ENCODE data around the gene SIX3.

SIX3 gene

GRCh38 chr2:44941551-44942234 is at the start of gene SIX3:
TSS of gene SIX3 (plus strand) at chr2:44941702. CDS start at chr2:44942105, 403 bp downstream.
- DNase-seq (ENCODE audit: low read depth): peak; percentile 5

DNA sequence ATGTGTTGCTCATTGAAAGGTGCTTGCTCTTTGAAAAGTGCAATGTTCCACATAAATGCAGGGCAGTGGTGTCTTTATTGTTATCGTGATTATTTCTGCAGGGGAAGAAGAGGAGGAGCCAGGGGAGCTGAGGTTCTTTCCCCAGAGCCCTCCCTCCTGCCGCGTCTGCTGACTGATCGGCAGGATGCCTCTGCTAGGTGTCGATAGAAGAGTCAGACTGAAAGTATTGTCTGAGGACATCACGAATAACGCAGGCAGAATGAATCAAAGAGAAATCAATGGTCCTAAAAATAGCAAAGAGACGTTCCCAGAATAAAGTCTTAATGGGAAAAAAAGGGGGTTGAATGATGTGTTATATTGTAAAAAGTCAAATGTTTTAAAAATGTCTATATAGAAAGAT is 47.4 kb upstream of the SIX3 start:
- no peak for DNase-seq (ENCODE audit: low read depth)

- DNase-seq (ENCODE audit: low read depth): no peak
Measured at GRCh38 chr2:44895061-44895460, 46.4 kb upstream of the SIX3 start.

DNA sequence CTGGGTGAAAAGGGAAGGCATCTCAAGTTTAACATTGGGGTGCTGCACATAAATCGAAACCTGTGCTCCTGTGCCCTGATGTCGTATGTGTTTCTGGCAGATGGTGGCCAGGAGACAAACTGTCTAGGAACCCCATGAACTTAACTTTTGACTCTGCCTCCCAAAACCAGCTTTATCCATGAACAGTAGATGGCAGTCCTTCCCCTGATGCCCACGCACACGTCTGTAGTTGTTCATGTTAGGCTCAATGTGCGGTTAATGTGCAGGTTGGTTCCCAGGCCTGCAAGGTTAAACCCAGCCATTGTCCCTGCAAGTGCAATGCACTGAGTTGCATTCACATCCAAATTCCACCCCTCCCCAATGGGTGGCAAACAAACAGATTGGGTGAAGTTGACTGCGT is 44.1 kb upstream of the SIX3 start:
- DNase-seq (ENCODE audit: low read depth): no peak

DNA sequence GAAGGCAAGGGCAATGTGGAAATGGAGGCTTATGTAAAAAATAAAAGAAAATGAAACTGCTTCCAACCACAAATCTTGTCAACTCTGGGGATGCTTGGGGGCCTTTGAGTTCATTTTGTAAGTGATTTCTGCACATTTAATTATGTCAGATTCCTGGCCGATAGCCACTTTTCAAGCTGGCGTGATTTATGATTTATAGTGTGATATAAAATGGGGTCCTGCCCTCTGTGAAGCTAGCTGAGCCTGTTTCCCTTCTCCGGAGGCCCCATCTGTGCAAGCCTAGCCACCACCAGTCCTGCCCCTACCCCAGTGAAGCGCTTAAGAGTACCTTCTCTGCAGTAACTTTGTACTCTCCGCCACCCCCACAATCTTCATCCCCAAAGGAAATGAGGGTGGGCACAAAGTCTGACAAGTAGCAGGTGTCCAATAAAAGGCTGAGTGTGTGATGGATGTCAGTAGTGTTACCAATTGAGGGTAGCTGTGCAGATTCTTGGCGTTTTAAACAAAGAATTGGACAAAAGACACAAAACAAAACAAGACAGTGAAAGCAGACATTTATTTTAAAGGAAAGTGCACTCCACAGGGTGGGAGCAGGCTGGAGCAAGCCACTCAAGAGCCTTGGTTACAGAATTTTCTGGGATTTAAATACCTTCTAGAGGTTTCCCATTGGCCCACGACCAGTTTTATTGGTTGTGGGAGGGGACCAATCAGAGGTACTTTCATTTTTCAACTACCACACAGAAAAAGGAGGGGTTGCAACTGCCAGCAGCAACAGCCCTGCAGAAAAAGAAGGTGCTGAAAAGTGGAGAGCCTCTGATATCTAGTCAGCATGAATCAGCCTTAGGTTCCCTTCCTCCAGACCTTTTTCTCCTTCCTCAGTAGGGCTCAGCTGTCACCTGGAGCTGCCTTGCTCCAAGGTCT is 39.0 kb upstream of the SIX3 start:
- DNase-seq (ENCODE audit: low read depth): no peak

DNA sequence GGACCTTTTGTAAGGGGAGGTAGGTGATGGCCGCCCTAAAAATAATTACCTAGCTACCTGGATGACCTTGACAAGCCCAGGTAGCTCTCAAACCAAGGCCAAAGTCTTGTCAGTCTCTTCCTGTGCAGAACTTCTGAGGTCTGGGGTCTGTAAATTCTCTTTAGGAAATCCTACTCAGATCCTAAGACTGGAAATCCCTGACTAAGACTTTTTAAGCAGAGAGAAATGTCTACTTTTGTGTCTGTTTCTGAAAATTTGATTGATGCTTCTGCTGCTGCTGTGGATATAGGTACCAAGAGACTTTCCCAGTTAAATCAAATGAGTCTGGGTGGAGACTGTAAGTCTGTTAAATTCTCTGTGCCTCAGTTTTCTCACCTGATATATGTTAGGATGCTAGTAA is 36.9 kb upstream of the SIX3 start:
- DNase-seq (ENCODE audit: low read depth): no peak

DNA sequence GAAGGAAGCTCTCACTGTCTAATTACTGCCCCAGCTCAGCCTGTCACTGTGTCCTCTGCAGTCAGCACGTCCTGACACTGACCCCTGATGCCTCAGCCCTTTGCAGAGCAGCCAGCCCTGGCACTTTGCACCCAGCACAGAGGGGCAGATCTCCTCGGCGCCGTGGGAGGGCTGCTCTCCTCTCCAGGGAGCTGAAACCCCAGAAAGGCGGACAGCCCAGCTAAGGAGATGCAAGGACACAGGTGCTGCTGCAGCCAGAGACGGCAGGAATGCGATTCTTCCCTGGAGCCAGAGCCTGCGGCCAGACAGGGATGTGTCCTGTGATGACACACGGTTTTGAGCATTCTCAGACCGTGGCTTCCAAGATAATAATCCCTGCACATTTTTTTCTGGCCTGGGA is 34.5 kb upstream of the SIX3 start:
- DNase-seq (ENCODE audit: low read depth): no peak

DNA sequence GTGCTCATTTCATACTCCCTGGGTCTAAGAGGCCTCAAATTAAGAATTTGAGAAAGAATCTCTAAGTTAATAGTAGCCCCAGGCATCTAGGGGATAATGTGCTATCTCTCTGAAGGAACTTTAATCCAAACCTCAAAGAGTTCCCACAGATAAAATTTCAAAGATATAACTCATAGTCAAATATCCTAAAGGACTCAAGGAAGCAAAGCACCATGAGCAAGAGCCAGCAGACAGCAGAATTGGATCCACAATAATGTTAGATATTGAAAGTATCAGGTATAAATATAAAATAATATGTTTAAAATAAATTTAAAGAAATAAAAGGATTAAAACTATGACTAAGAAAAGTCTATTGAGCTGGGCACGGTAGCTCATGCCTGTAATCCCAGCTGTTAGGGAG is 31.7 kb upstream of the SIX3 start:
- DNase-seq (ENCODE audit: low read depth): no peak

GRCh38 chr2:44912660-44913059 is 28.8 kb upstream of the SIX3 start:
- DNase-seq (ENCODE audit: low read depth): no peak

- DNase-seq (ENCODE audit: low read depth): no peak
Measured at GRCh38 chr2:44916291-44916690, 25.2 kb upstream of the SIX3 start.

GRCh38 chr2:44918095-44918775 is 23.3 kb upstream of the SIX3 start:
- DNase-seq (ENCODE audit: low read depth): no peak

DNA sequence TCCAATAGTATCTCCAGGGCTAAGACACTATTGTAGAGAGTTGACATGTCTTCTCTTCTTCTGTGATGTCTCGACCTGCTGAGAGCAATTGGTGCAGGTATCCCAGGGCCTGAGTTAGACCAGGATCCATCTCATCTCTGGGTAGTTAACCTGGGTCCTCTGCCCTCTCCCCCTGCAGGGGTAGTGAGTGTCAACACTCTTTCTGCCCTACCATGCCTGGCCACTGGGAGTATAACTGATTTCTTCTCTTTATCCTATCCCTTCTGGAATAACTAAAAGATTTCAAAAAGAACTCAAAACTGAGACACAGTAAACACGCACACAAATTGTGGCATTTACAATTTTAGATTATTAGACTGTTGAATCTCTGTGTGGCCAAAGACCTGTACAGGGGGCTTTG is 20.8 kb upstream of the SIX3 start:
- no peak for DNase-seq (ENCODE audit: low read depth)

DNA sequence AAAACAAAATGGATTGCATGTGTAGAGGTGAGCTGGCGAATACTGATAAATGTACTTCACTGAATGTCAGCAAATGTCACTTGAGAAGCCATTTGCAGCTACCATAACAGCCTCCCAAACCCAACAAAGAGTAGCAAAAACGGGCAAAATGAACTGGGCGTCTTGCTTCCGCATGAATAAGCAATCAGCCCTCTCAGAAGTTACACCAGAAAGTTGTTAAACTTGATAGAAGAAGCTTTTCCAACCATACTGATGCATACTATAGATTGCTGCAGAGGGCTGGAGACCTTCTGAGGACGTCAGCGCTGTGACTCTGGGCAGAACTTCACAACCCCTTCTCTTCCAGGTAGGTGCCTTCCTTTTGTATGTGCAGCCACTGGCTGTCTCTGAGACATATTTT is 18.7 kb upstream of the SIX3 start:
- no peak for DNase-seq (ENCODE audit: low read depth)

DNA sequence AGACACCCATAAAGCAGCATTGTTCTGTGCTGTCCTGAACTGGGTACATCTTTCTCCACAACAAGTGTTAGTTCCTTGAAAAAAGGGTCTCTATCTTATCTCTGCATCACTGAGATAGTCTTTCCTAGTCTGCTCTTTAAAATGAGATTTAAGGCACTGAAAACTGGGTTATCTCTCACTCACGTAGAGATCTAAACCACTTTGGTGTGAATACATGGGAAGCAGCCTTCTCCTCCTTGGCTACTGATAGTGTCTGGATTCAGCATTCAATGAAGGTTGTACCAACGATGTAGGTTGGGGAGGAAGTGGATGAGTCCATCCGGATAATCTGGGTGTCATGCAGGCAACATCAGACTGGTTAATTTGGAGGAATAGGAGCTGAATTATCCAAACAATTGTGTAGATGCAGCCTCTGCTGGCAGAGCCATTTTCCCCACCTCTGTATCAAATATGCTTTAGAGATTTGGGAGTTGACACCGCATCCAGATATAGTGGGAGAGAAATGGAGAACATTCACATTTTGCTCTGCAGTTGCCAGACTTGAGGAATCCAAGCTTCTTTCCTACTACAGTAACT is 15.9 kb upstream of the SIX3 start:
- no peak for DNase-seq (ENCODE audit: low read depth)

DNA sequence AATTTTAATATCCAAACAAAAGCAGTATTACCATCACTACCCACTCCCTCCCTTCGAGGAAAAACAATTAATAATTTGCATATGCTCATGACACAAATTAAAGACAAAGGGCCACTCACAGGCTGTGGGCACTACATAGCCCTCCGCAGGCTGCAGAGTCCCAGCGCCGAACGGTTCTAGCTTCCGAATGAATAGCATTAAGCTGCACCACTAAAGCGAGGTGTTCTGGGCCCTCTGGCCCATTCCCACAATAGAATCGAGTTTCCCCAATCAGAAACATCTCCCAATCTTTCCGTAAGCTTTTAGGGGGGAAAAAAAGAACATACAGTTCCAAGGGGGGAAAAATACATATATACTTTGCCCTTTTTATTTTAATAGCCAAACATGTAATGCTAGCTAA is 14.5 kb upstream of the SIX3 start:
- DNase-seq (ENCODE audit: low read depth): no peak

- DNase-seq (ENCODE audit: low read depth): no peak
Measured at GRCh38 chr2:44927985-44928482, 13.5 kb upstream of the SIX3 start.

- no peak for DNase-seq (ENCODE audit: low read depth)
Measured at GRCh38 chr2:44928483-44929158, 12.9 kb upstream of the SIX3 start.

DNA sequence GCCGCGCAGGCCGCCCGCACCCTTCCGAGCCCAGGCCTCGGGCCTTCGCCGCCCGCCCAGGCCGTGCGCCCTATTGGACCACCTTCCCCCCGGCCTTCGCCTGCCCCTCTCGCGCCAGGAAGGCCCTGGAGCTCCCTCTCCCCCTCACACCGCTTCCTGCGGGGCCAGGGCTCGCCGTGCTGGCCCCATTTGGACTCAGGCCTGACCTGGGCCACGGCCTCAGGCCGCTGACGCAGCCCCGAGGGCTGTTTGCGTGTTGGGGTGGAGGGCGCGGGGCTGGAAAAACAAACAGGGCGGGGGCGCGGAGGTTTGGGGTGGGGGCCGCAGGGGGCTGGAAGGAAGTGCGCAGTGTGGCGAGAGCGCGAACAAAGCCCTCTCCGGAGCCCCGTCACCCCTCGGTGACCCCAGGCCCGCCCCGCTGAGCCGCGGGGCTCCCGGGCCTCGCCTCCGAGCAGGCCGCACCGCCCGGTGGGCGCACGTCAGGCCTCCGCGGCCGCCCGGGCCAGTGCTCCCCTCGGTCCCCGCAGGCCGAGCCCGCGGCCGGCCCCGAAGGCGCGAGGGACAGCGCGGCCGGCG is 12.3 kb upstream of the SIX3 start:
- DNase-seq (ENCODE audit: low read depth): no peak

DNA sequence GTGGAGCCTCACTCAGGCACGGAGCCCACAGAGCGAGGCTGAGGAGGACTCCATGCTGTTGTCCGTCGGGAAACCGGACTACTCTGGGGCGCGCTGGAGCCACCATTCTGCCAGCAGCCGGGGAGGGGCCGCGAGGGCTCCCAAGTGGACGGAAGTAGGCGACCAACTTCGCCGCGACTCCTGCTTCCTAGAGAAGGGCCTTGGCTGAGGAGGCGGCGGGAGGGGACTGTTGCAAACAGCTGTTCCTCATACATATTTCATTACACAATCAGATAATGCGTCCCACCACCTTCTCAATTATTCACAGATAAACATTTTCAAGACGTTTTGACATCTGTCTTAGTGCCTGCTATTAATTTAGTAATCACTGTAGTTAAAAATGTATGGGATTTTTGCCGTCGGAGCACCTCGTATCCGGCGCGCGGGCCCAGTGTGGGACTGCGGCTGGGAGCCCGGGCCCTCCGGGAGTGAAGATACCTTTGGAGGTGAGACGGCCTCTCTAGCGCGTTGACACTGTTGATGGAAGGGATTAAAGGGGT is 11.7 kb upstream of the SIX3 start:
- no peak for DNase-seq (ENCODE audit: low read depth)

- no peak for DNase-seq (ENCODE audit: low read depth)
Measured at GRCh38 chr2:44930274-44931197, 11.0 kb upstream of the SIX3 start.
